ENCODE data around the gene ADGRE1. TPM values are rescaled to one million over a fixed set of nuclear protein-coding genes. Genes with fewer than 3 reads are reported as not detected.
A peak's percentile ranks its signal among the peaks of the same experiment; 100 is the strongest.

Gene ADGRE1
- total and polyA plus RNA-seq, 9 donors, result 0.04 to 0.28 (median 0.15) TPM; not detected in 1

- WGBS (ENCODE audit: insufficient coverage), result 100% methylated on average over 1 of the region's 2 CpGs
- H3K27ac ChIP-seq (ENCODE audit: low read length), result no peak overlapping the region
Observed at GRCh38 chr19:6875218-6875617, 12.2 kb upstream of the ADGRE1 start.

GRCh38 chr19:6876748-6877147, 10.6 kb upstream of the ADGRE1 start:
- no peak for DNase-seq
- WGBS (ENCODE audit: insufficient coverage), result no CpG with 5 or more reads among the region's 7 CpGs
- H3K27ac ChIP-seq (ENCODE audit: low read length), result no peak overlapping the region
- no peaks in the 10 kb centered on the region for H3K4me1 ChIP-seq (ENCODE audit: control insufficient read depth, insufficient read depth, low read length)
- no peak overlapping the region for H3K4me3 ChIP-seq (ENCODE audit: low read length)
- no peaks in the 10 kb centered on the region for H3K36me3 ChIP-seq (ENCODE audit: control insufficient read depth, insufficient read depth, low read length)
- H3K9me3 ChIP-seq (replicated peaks; ENCODE audit: control insufficient read depth, low read depth, low read length), result peaks cover 4% of the 10 kb centered on the region
- H3K27me3 ChIP-seq (ENCODE audit: control insufficient read depth, insufficient read depth, low read length), result no peaks in the 10 kb centered on the region

More at GRCh38 chr19:6875218-6875617, 12.2 kb upstream of the ADGRE1 start:
- DNase-seq, result no peak
- Histone ChIP-seq H3K36me3 (ENCODE audit: control insufficient read depth, insufficient read depth, low read length) (no peaks in the 10 kb centered on the region), H3K9me3 (replicated peaks; ENCODE audit: control insufficient read depth, low read depth, low read length) (peaks cover 4% of the 10 kb centered on the region), H3K4me3 (ENCODE audit: low read length) (no peak overlapping the region), H3K27me3 (ENCODE audit: control insufficient read depth, insufficient read depth, low read length) (no peaks in the 10 kb centered on the region), H3K4me1 (ENCODE audit: control insufficient read depth, insufficient read depth, low read length) (no peaks in the 10 kb centered on the region)

GRCh38 chr19:6877766-6878165, 9.6 kb upstream of the ADGRE1 start:
- H3K4me1 ChIP-seq (ENCODE audit: control insufficient read depth, insufficient read depth, low read length), result no peaks in the 10 kb centered on the region
- H3K27ac ChIP-seq (ENCODE audit: low read length), result no peak overlapping the region
- H3K4me3 ChIP-seq (ENCODE audit: low read length), result no peak overlapping the region
- H3K9me3 ChIP-seq (replicated peaks; ENCODE audit: control insufficient read depth, low read depth, low read length), result peaks cover 4% of the 10 kb centered on the region
- no peak for DNase-seq
- no peaks in the 10 kb centered on the region for H3K27me3 ChIP-seq (ENCODE audit: control insufficient read depth, insufficient read depth, low read length)
- H3K36me3 ChIP-seq (ENCODE audit: control insufficient read depth, insufficient read depth, low read length), result no peaks in the 10 kb centered on the region
- 86% methylated on average over 4 of the region's 4 CpGs for WGBS (ENCODE audit: insufficient coverage)

- Histone ChIP-seq H3K9me3 (replicated peaks; ENCODE audit: control insufficient read depth, low read depth, low read length) (peaks cover 3% of the 10 kb centered on the region), H3K4me1 (ENCODE audit: control insufficient read depth, insufficient read depth, low read length) (no peaks in the 10 kb centered on the region), H3K4me3 (ENCODE audit: low read length) (no peak overlapping the region), H3K27ac (ENCODE audit: low read length) (no peak overlapping the region), H3K36me3 (ENCODE audit: control insufficient read depth, insufficient read depth, low read length) (no peaks in the 10 kb centered on the region), H3K27me3 (ENCODE audit: control insufficient read depth, insufficient read depth, low read length) (no peaks in the 10 kb centered on the region)
- DNase-seq, result no peak
- whole genome bisulfite sequencing (ENCODE audit: insufficient coverage), result 70% methylated on average over 4 of the region's 7 CpGs
Observed at GRCh38 chr19:6886277-6886897, 992 bp upstream of the ADGRE1 start.

- no peaks in the 10 kb centered on the region for H3K36me3 ChIP-seq (ENCODE audit: control insufficient read depth, insufficient read depth, low read length)
- WGBS (ENCODE audit: insufficient coverage), result 87% methylated on average over 2 of the region's 2 CpGs
- no peaks in the 10 kb centered on the region for H3K4me1 ChIP-seq (ENCODE audit: control insufficient read depth, insufficient read depth, low read length)
- H3K27ac ChIP-seq (ENCODE audit: low read length), result no peak overlapping the region
- H3K27me3 ChIP-seq (ENCODE audit: control insufficient read depth, insufficient read depth, low read length), result no peaks in the 10 kb centered on the region
- H3K4me3 ChIP-seq (ENCODE audit: low read length), result no peak overlapping the region
- peaks cover 3% of the 10 kb centered on the region for H3K9me3 ChIP-seq (replicated peaks; ENCODE audit: control insufficient read depth, low read depth, low read length)
- no peak for DNase-seq
Observed at GRCh38 chr19:6888967-6889366, 1.6 kb downstream of the ADGRE1 start.

- H3K27me3 ChIP-seq (ENCODE audit: control insufficient read depth, insufficient read depth, low read length), result no peaks in the 10 kb centered on the region
- H3K9me3 ChIP-seq (replicated peaks; ENCODE audit: control insufficient read depth, low read depth, low read length), result peaks cover 4% of the 10 kb centered on the region
- DNase-seq, result no peak
- H3K27ac ChIP-seq (ENCODE audit: low read length), result no peak overlapping the region
- H3K36me3 ChIP-seq (ENCODE audit: control insufficient read depth, insufficient read depth, low read length), result no peaks in the 10 kb centered on the region
- WGBS (ENCODE audit: insufficient coverage), result no CpG with 5 or more reads among the region's 3 CpGs
- no peak overlapping the region for H3K4me3 ChIP-seq (ENCODE audit: low read length)
- no peaks in the 10 kb centered on the region for H3K4me1 ChIP-seq (ENCODE audit: control insufficient read depth, insufficient read depth, low read length)
Observed at GRCh38 chr19:6890401-6890913, 3.1 kb downstream of the ADGRE1 start.

- WGBS (ENCODE audit: insufficient coverage), result 83% methylated on average over 1 of the region's 8 CpGs
- DNase-seq, result no peak
- Histone ChIP-seq H3K27me3 (ENCODE audit: control insufficient read depth, insufficient read depth, low read length) (no peaks in the 10 kb centered on the region), H3K4me1 (ENCODE audit: control insufficient read depth, insufficient read depth, low read length) (no peaks in the 10 kb centered on the region), H3K27ac (ENCODE audit: low read length) (no peak overlapping the region), H3K36me3 (ENCODE audit: control insufficient read depth, insufficient read depth, low read length) (no peaks in the 10 kb centered on the region), H3K9me3 (replicated peaks; ENCODE audit: control insufficient read depth, low read depth, low read length) (peaks cover 9% of the 10 kb centered on the region), H3K4me3 (ENCODE audit: low read length) (no peak overlapping the region)
Observed at GRCh38 chr19:6890938-6891337, 3.6 kb downstream of the ADGRE1 start.

GRCh38 chr19:6891761-6892385, 4.5 kb downstream of the ADGRE1 start:
- 83% methylated on average over 5 of the region's 8 CpGs for WGBS (ENCODE audit: insufficient coverage)
- Histone ChIP-seq H3K27ac (ENCODE audit: low read length) (no peak overlapping the region), H3K27me3 (ENCODE audit: control insufficient read depth, insufficient read depth, low read length) (no peaks in the 10 kb centered on the region), H3K9me3 (replicated peaks; ENCODE audit: control insufficient read depth, low read depth, low read length) (peaks cover 9% of the 10 kb centered on the region), H3K36me3 (ENCODE audit: control insufficient read depth, insufficient read depth, low read length) (no peaks in the 10 kb centered on the region), H3K4me3 (ENCODE audit: low read length) (no peak overlapping the region), H3K4me1 (ENCODE audit: control insufficient read depth, insufficient read depth, low read length) (no peaks in the 10 kb centered on the region)
- DNase-seq, result peak; percentile 30

GRCh38 chr19:6894313-6894712, 6.9 kb downstream of the ADGRE1 start:
- WGBS (ENCODE audit: insufficient coverage), result 69% methylated on average over 1 of the region's 1 CpG
- no peaks in the 10 kb centered on the region for H3K27me3 ChIP-seq (ENCODE audit: control insufficient read depth, insufficient read depth, low read length)
- H3K36me3 ChIP-seq (ENCODE audit: control insufficient read depth, insufficient read depth, low read length), result no peaks in the 10 kb centered on the region
- H3K27ac ChIP-seq (ENCODE audit: low read length), result no peak overlapping the region
- no peak for DNase-seq
- no peaks in the 10 kb centered on the region for H3K4me1 ChIP-seq (ENCODE audit: control insufficient read depth, insufficient read depth, low read length)
- peaks cover 8% of the 10 kb centered on the region for H3K9me3 ChIP-seq (replicated peaks; ENCODE audit: control insufficient read depth, low read depth, low read length)
- H3K4me3 ChIP-seq (ENCODE audit: low read length), result no peak overlapping the region

GRCh38 chr19:6903446-6903845, 16.1 kb downstream of the ADGRE1 start:
- H3K9me3 ChIP-seq (replicated peaks; ENCODE audit: control insufficient read depth, low read depth, low read length), result peaks cover 21% of the 10 kb centered on the region
- H3K4me3 ChIP-seq (ENCODE audit: low read length), result no peak overlapping the region
- H3K27me3 ChIP-seq (ENCODE audit: control insufficient read depth, insufficient read depth, low read length), result no peaks in the 10 kb centered on the region
- H3K36me3 ChIP-seq (ENCODE audit: control insufficient read depth, insufficient read depth, low read length), result no peaks in the 10 kb centered on the region
- H3K27ac ChIP-seq (ENCODE audit: low read length), result no peak overlapping the region
- DNase-seq, result no peak
- H3K4me1 ChIP-seq (ENCODE audit: control insufficient read depth, insufficient read depth, low read length), result no peaks in the 10 kb centered on the region
